Ovary (tissue), 3 donors: ENCODE data around the gene KCNH8.

Experiments used
- POLR2A ChIP-seq: fragments of 450-650 bp; IDR thresholded peaks from one replicate; pipeline ENCODE4 v1.6.1; 2017; ENCODE audit warnings: antibody characterized with exemption, mild to moderate bottlenecking, moderate library complexity
- TF ChIP-seq, protein P1 (sequence below), 3 donors: fragments of 450-650 bp in 2 of 3; fragments of 200-600 bp in 1 of 3; IDR thresholded peaks; one replicate each; pipeline versions ENCODE4 v1.5.1 to v1.8.0; 2016 to 2022; ENCODE audit warnings: antibody characterized with exemption in 3 of 3, mild to moderate bottlenecking in 1 of 3
- donor health status: DM: no; HTN: no; CAD: no.

DNA sequence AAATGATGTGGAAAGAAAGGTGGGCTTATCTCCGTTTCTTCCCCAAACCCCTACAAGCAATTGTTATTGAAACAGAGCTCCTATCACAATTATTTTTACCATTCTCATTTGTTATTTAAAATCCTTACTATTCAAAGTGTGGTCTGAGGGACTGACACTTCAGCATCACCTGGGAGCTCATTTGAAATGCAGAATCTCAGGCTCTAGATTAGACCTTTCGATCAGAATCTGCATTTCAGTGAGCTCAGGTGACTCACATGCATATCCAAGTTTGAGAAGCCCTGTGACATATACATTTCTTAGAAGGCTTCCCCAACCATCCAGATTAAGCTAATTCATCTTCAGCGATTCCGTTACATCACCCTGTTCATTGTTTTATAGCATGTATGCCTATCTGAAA lies 145.0 kb downstream of the KCNH8 start:
- TF ChIP-seq, protein P1, sequence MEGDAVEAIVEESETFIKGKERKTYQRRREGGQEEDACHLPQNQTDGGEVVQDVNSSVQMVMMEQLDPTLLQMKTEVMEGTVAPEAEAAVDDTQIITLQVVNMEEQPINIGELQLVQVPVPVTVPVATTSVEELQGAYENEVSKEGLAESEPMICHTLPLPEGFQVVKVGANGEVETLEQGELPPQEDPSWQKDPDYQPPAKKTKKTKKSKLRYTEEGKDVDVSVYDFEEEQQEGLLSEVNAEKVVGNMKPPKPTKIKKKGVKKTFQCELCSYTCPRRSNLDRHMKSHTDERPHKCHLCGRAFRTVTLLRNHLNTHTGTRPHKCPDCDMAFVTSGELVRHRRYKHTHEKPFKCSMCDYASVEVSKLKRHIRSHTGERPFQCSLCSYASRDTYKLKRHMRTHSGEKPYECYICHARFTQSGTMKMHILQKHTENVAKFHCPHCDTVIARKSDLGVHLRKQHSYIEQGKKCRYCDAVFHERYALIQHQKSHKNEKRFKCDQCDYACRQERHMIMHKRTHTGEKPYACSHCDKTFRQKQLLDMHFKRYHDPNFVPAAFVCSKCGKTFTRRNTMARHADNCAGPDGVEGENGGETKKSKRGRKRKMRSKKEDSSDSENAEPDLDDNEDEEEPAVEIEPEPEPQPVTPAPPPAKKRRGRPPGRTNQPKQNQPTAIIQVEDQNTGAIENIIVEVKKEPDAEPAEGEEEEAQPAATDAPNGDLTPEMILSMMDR (IDR thresholded peaks at IDR 0.05), result no peak
- no peak for TF ChIP-seq POLR2A
